Astrocyte (in vitro differentiated cells and primary cell): ENCODE data around the gene ORC4.

Experiments used
- CTCF ChIP-seq: IDR thresholded peaks from 2 replicates; pipeline ENCODE4 v1.5.1; 2011; ENCODE audit warnings: low read depth, mild to moderate bottlenecking, inconsistent platforms, low read length, moderate library complexity; ENCODE audit not compliant: insufficient read depth
- EZH2 ChIP-seq: IDR thresholded peaks from 2 replicates; pipeline ENCODE4 v1.6.1; 2012; ENCODE audit warnings: mild to moderate bottlenecking, low read length, inconsistent platforms; ENCODE audit not compliant: insufficient read depth

GRCh38 chr2:147939313-147939712, 81.2 kb downstream of the ORC4 start:
- TF ChIP-seq CTCF, result no peak
- TF ChIP-seq EZH2, result no peak
